GM21526 (cell line): ENCODE data around the gene RABL2B.

Source experiments
- ATAC-seq: cut with Tn5 transposase; IDR thresholded peaks from one replicate; pipeline ENCODE4 v1.9.1; 2021; ENCODE audit warnings: moderate library complexity; ENCODE audit not compliant: unreplicated experiment, low FRiP score

The RABL2B gene

DNA sequence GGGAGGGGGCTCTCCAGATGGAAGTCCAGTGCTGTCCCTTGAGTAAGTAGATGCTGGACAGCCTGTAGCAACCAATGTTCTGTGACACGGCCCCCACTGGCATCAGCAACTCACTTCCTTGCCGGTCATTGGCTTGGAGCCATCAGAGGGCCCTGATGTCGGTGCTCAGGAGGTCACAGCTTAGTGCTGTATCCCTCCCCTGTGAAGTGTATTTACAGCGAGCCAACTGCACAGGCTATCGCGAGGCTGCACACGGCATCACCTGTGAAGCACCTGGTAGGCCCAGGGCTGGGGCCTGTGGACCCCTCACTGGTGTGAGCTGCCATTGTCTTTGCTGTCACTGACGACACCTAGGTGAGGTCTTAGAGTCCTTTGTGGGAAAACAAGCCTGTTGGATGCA lies 58.8 kb downstream of the RABL2B start:
- ATAC-seq, result no peak

GRCh38 chr22:50723991-50724390 lies 59.4 kb downstream of the RABL2B start:
- ATAC-seq, result no peak

GRCh38 chr22:50722716-50723428 lies 60.6 kb downstream of the RABL2B start:
- ATAC-seq, result no peak

- no peak for ATAC-seq
Measured at GRCh38 chr22:50722048-50722701, 61.3 kb downstream of the RABL2B start.

GRCh38 chr22:50721257-50721844 lies 62.1 kb downstream of the RABL2B start:
- no peak for ATAC-seq

DNA sequence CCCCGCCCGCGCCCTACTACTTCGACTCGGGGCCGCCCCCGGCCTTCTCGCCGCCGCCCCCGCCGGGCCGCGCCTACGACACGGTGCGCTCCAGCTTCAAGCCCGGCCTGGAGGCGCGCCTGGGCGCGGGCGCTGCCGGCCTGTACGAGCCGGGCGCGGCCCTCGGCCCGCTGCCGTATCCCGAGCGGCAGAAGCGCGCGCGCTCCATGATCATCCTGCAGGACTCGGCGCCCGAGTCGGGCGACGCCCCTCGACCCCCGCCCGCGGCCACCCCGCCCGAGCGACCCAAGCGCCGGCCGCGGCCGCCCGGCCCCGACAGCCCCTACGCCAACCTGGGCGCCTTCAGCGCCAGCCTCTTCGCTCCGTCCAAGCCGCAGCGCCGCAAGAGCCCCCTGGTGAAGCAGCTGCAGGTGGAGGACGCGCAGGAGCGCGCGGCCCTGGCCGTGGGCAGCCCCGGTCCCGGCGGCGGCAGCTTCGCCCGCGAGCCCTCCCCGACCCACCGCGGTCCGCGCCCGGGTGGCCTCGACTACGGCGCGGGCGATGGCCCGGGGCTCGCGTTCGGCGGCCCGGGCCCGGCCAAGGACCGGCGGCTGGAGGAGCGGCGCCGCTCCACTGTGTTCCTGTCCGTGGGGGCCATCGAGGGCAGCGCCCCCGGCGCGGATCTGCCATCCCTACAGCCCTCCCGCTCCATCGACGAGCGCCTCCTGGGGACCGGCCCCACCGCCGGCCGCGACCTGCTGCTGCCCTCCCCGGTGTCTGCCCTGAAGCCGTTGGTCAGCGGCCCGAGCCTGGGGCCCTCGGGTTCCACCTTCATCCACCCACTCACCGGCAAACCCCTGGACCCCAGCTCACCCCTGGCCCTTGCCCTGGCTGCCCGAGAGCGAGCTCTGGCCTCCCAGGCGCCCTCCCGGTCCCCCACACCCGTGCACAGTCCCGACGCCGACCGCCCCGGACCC lies 62.9 kb downstream of the RABL2B start:
- ATAC-seq, result no peak

DNA sequence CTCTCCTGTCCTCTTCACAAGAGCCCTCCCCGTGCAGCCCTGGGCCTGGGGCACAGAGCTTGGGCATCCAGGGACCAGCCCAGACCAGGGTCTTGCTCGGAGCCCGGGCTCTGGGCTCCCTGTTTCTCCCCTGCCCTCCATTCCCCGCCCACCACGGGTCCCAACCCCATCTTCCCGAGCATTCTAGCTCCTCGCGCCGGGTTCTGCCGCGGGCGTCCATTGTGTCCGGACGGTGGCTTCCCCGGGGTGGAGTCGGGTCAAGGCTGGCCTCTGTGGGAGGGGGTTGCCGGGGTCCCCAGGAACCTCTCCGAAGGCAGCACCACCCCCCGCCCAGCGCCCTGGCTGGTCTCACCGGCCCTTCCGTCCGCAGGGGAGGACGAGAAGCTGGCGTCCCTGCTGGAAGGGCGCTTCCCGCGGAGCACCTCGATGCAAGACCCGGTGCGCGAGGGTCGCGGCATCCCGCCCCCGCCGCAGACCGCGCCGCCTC lies 63.6 kb downstream of the RABL2B start:
- no peak for ATAC-seq

DNA sequence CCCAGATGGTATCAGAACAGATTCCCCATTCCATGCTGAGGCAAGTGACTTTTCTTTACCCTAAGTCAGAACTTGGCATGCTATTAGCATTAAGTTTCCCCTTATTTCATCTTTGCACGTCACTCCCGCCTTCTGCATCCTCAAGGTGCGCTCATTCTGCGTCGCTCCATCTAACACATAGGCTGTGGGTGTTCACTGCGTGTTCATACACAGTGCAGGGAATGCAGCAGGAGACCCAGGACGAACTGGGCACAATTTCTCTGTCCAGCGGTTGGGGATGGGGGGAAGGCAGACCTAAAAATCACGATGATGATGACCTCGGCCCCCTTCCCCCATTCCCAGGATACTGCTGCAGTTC lies 65.1 kb downstream of the RABL2B start:
- ATAC-seq, result no peak

- ATAC-seq, result no peak
Measured at GRCh38 chr22:50717709-50718351, 65.6 kb downstream of the RABL2B start.
